CD4-positive, CD25-positive, alpha-beta regulatory T cell (primary cell): ENCODE measurements around the gene SCAP. TPM values are rescaled to one million over a fixed set of nuclear protein-coding genes. Genes with fewer than 3 reads are reported as not detected.
"Not testable (repeated sequence)": the region's sequence is repeated elsewhere in the genome, so short reads cannot be mapped to it uniquely, and the experiment has no call there.

Experiments used
- ATAC-seq, 2 donors: fragments of 150-1000 bp; cut with Tn5 transposase; one replicate each; pipeline ENCODE4 v1.10.0; 2021; ENCODE audit warnings: low read depth in 2 of 2, moderate number of reproducible peaks in 2 of 2, moderate library complexity in 1 of 2
- DNase-seq, 3 donors: peaks; one replicate each; pipeline versions ENCODE4 v3.0.0 to v3.0.0-alpha.2; 2012 to 2022; ENCODE audit warnings: mixed read lengths in 1 of 3
- H3K27ac ChIP-seq: one replicate; pipeline ENCODE4 v1.7.0; 2013; ENCODE audit warnings: mild to moderate bottlenecking, low read length; ENCODE audit not compliant: insufficient read depth, poor library complexity, severe bottlenecking
- H3K27me3 ChIP-seq: one replicate; pipeline ENCODE4 v1.7.0; 2013; ENCODE audit warnings: low read length; ENCODE audit not compliant: control insufficient read depth, insufficient read depth
- H3K36me3 ChIP-seq: one replicate; pipeline ENCODE4 v1.7.0; 2013; ENCODE audit warnings: mild to moderate bottlenecking, low read length, moderate library complexity; ENCODE audit not compliant: control insufficient read depth, insufficient read depth
- H3K4me1 ChIP-seq: 2 replicates; pipeline ENCODE4 v1.7.0; 2013; ENCODE audit warnings: mild to moderate bottlenecking, low read length; ENCODE audit not compliant: insufficient read depth, control insufficient read depth, poor library complexity, severe bottlenecking
- H3K4me3 ChIP-seq: one replicate; pipeline ENCODE4 v1.7.0; 2013; ENCODE audit warnings: low read depth, mild to moderate bottlenecking, low read length, moderate library complexity
- H3K9me3 ChIP-seq, 2 experiments: 1 replicate in 1 of 2; 2 replicates in 1 of 2; pipeline ENCODE4 v1.7.0; 2013; ENCODE audit warnings: low read length in 2 of 2, mild to moderate bottlenecking in 1 of 2, moderate library complexity in 1 of 2; ENCODE audit not compliant: control insufficient read depth in 2 of 2
- H3K27ac Mint-ChIP-seq, 3 donors: one replicate each; pipeline ENCODE4 v1.8.0; 2020 to 2022; ENCODE audit warnings: mild to moderate bottlenecking in 3 of 3, mixed read lengths in 3 of 3, moderate library complexity in 2 of 3
- H3K27me3 Mint-ChIP-seq: one replicate; pipeline ENCODE4 v1.8.0; 2022; ENCODE audit warnings: mild to moderate bottlenecking, mixed read lengths
- H3K36me3 Mint-ChIP-seq: one replicate; pipeline ENCODE4 v1.8.0; 2020; ENCODE audit warnings: mixed read lengths
- H3K4me1 Mint-ChIP-seq, 4 donors: one replicate each; pipeline ENCODE4 v1.8.0; 2020 to 2022; ENCODE audit warnings: mixed read lengths in 4 of 4, mild to moderate bottlenecking in 1 of 4
- H3K4me3 Mint-ChIP-seq, 4 donors: one replicate each; pipeline ENCODE4 v1.8.0; 2020 to 2022; ENCODE audit warnings: mild to moderate bottlenecking in 4 of 4, mixed read lengths in 4 of 4, moderate library complexity in 3 of 4
- H3K9me3 Mint-ChIP-seq, 7 donors: one replicate each; pipeline ENCODE4 v1.8.0; 2020 to 2022; ENCODE audit warnings: mixed read lengths in 7 of 7, mild to moderate bottlenecking in 3 of 7, moderate library complexity in 2 of 7
- polyA plus RNA-seq, 4 donors: library from polyadenylated mRNA; unstranded; fragments of 300-500 nt; fragmentation: Illumina TruSeq; gene quantifications; one replicate each; pipeline ENCODE4 v1.2.3, GENCODE V29; 2021
- total RNA-seq: library from RNA; stranded (reverse); gene quantifications from one replicate; pipeline ENCODE4 v1.2.3, GENCODE V29; 2022

Gene SCAP
- total and polyA plus RNA-seq, 5 donors from 2014 or later: 43.2 to 92.4 (median 47.1) TPM

DNA sequence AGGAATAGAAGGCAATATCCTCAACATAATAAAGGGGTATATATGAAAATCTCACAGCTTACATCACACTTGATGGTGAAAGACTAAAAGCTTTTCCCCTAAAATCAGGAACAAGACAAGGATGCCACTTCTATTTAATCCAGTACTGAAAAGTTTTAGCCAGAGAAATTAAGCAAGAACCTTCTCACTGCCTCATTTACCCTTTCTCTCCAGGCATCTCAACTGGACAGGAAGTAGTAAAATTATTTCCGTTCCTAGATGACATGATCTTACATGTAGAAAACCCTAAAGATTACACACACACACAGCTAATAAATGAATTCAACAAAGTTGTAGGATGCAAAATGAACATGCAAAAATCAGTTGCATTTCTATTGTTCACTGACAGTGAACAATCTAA is 11.2 kb downstream of the SCAP start:
- H3K9me3 ChIP-seq: no peaks in the 10 kb centered on the region
- peaks cover 41% of the 10 kb centered on the region for H3K36me3 Mint-ChIP-seq
- no peaks in the 10 kb centered on the region for H3K27me3 ChIP-seq
- peaks cover 0 to 2% (median under 1%) of the 10 kb centered on the region in 7 donors for H3K9me3 Mint-ChIP-seq
- H3K27ac ChIP-seq: no peak overlapping the region
- no peak overlapping the region for H3K4me3 Mint-ChIP-seq
- ATAC-seq (no peak), DNase-seq (no peak)
- peaks cover 21 to 47% (median 33%) of the 10 kb centered on the region in 4 donors for H3K4me1 Mint-ChIP-seq
- no peak overlapping the region for H3K4me3 ChIP-seq
- no peak overlapping the region for H3K27ac Mint-ChIP-seq
- H3K27me3 Mint-ChIP-seq: no peaks in the 10 kb centered on the region
- H3K4me1 ChIP-seq: no peaks in the 10 kb centered on the region
- peaks cover 2% of the 10 kb centered on the region for H3K36me3 ChIP-seq

GRCh38 chr3:47459534-47460085 is 16.1 kb downstream of the SCAP start:
- not testable (repeated sequence) for H3K27ac Mint-ChIP-seq, DNase-seq, H3K27me3 Mint-ChIP-seq, H3K27me3 ChIP-seq, H3K9me3 Mint-ChIP-seq, H3K36me3 ChIP-seq, H3K4me1 ChIP-seq, H3K9me3 ChIP-seq, H3K4me3 ChIP-seq, ATAC-seq, H3K4me3 Mint-ChIP-seq, H3K27ac ChIP-seq
- H3K36me3 Mint-ChIP-seq: peaks cover 21% of the 10 kb centered on the region
- H3K4me1 Mint-ChIP-seq: peaks cover 18 to 47% (median 31%) of the 10 kb centered on the region in 4 donors

DNA sequence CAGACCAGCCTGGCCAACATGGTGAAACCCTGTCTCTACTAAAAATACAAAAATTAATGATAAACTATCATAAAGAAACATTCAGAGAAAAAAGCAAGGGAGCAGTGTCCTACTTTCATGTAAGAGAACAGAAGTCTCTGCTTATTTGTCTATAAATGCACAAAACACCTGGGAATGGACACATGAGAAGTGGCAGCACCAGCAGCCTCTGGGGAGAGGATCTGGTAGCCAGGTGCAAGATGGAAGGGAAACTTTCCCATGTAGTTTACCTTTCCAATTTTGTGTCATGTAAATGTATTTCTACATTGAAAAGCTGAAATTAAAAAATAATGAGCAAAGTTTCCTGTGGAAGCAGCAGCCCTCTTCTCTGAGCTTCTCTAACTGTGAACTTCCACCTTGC is 18.8 kb downstream of the SCAP start:
- Histone ChIP-seq H3K4me1 (no peaks in the 10 kb centered on the region), H3K9me3 (no peaks in the 10 kb centered on the region), H3K27me3 (no peaks in the 10 kb centered on the region), H3K4me3 (no peak overlapping the region), H3K36me3 (peaks cover 2% of the 10 kb centered on the region), H3K27ac (no peak overlapping the region)
- Mint-ChIP-seq H3K27ac (peak overlapping the region in 1 of 3 donors; percentile 62), H3K27me3 (no peaks in the 10 kb centered on the region), H3K36me3 (peaks cover 12% of the 10 kb centered on the region), H3K4me1 (peaks cover 20 to 53% (median 29%) of the 10 kb centered on the region in 4 donors), H3K9me3 (peaks cover 0 to 6% (median 3%) of the 10 kb centered on the region in 7 donors), H3K4me3 (no peak overlapping the region)
- no peak for ATAC-seq
- no peak for DNase-seq

DNA sequence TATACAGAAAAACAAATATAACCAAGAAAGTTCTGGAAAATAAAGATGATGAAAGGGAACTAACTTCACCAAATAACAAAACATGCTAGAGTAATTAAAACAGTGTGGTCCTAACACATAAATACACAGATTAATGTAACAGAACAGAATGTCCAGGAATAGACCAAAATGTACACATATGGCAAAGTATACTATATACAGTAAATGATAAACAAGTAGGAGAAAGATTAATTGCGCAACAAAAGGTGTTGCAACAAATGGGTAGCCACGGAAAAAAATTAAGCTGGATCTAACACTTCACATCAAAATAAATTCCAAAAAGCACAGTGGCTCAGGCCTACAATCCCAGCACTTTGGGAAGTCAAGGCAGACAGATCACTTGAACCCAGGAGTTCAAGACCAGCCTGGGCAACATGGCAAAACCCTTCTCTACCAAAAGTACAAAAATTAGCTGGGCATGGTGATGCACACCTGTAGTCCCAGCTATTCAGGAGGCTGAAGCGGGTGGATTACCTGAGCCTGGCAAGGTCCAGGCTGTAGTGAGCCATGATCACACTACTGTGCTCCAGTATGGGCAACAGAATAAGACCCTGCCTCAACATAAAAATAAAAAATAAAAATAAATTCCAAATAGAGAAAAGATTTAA is 19.8 kb downstream of the SCAP start:
- H3K27ac ChIP-seq: no peak overlapping the region
- Mint-ChIP-seq H3K4me1 (peaks cover 23 to 52% (median 31%) of the 10 kb centered on the region in 4 donors), H3K27ac (no peak overlapping the region), H3K27me3 (no peaks in the 10 kb centered on the region), H3K4me3 (no peak overlapping the region), H3K36me3 (peaks cover 8% of the 10 kb centered on the region), H3K9me3 (peaks cover 0 to 6% (median 3%) of the 10 kb centered on the region in 7 donors)
- H3K27me3 ChIP-seq: no peaks in the 10 kb centered on the region
- H3K4me1 ChIP-seq: no peaks in the 10 kb centered on the region
- no peak for ATAC-seq
- no peak overlapping the region for H3K4me3 ChIP-seq
- no peaks in the 10 kb centered on the region for H3K36me3 ChIP-seq
- no peak for DNase-seq
- H3K9me3 ChIP-seq: no peaks in the 10 kb centered on the region

DNA sequence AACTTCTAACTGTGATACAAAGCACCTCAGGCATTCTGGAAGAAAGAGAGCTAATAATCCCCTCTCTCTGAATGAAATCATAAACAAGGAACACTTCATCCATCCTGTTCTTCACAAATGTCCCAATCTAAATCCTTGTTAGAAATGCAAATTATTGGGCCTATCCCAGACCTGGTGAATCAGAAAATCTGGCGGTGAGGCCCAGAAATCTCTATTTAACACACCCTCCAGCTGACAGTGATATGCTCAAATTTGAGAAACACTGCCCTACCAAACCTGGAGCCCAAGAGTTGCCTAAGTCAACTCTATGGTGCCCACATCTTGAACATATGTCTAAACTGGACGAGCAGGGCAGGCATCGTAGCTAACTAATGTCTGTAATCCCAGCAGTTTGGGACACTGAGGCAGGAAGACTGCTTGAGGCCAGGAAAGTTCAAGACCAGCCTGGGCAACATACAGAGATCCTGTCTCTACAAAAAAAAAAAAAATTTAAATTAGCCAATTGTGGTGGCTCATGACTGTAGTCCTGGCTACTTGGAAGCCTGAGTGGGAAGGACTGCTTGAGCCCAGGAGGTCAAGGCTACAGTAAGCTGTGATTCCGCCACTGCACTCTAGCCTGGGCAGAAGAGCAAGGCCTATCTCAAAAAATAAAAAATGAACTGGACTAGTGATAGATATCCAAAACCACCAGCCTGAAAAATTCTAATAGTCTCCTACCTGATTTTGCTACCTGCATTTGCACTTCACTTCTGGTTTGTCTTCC is 23.1 kb downstream of the SCAP start:
- Histone ChIP-seq H3K27me3 (no peaks in the 10 kb centered on the region), H3K36me3 (no peaks in the 10 kb centered on the region), H3K4me3 (no peak overlapping the region), H3K9me3 (no peaks in the 10 kb centered on the region), H3K27ac (no peak overlapping the region), H3K4me1 (no peaks in the 10 kb centered on the region)
- Mint-ChIP-seq H3K4me3 (no peak overlapping the region), H3K27me3 (no peaks in the 10 kb centered on the region), H3K4me1 (peaks cover 33 to 51% (median 41%) of the 10 kb centered on the region in 4 donors), H3K9me3 (peaks cover 0 to 11% (median 0%) of the 10 kb centered on the region in 7 donors), H3K36me3 (no peaks in the 10 kb centered on the region), H3K27ac (peak overlapping the region in 2 of 3 donors; percentile 57 to 75)
- no peak for ATAC-seq
- DNase-seq: no peak

DNA sequence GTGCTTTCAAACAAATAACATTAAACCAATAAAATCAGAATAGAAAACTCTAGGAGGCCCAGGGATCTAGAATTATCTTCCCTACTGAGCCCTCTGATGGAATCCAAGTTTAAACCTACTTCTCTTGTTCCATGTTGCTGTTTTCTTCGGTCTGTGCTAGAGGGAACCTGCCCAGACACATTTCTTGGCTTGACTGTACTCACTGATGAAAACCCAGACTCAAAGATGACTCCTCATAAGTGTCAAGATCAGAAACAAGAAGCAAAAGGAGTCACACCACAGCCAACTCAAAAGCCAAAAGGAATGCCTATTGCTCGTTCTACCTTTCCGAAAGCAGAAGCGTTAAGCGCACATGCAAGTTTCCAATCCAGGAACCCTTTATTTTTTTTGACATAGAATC is 31.6 kb downstream of the SCAP start:
- Histone ChIP-seq H3K4me1 (no peaks in the 10 kb centered on the region), H3K27ac (no peak overlapping the region), H3K36me3 (peaks cover 31% of the 10 kb centered on the region), H3K27me3 (no peaks in the 10 kb centered on the region), H3K9me3 (no peaks in the 10 kb centered on the region), H3K4me3 (no peak overlapping the region)
- DNase-seq (no peak), ATAC-seq (no peak)
- Mint-ChIP-seq H3K36me3 (peaks cover 22% of the 10 kb centered on the region), H3K4me1 (peaks cover 14 to 32% (median 20%) of the 10 kb centered on the region in 4 donors), H3K27ac (peak overlapping the region in 1 of 3 donors; percentile 83), H3K4me3 (no peak overlapping the region), H3K9me3 (peaks cover 0 to 7% (median 0%) of the 10 kb centered on the region in 7 donors), H3K27me3 (no peaks in the 10 kb centered on the region)

DNA sequence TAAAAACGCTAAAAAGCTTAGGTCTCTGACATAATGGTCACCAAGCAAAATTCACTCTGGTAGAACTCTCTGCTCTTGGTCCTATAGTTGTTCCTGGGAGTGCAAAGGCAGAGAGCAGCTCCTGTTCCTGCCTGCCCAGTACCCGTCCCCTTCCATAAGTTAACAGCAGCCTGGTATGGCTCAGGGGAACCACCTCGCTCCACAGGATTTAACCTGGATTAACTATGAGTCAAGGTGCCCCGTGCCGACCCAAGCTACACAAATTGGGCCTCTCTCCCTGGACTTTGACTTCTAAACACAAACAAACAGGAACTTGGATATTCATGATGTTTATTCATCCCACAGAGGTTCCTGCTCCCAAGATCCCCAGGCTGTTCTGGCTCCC is 32.1 kb downstream of the SCAP start:
- Histone ChIP-seq H3K4me1 (no peaks in the 10 kb centered on the region), H3K27ac (no peak overlapping the region), H3K27me3 (no peaks in the 10 kb centered on the region), H3K4me3 (no peak overlapping the region), H3K36me3 (peaks cover 35% of the 10 kb centered on the region), H3K9me3 (no peaks in the 10 kb centered on the region)
- peaks cover 0 to 6% (median 0%) of the 10 kb centered on the region in 7 donors for H3K9me3 Mint-ChIP-seq
- ATAC-seq (no peak), DNase-seq (no peak)
- H3K27me3 Mint-ChIP-seq: no peaks in the 10 kb centered on the region
- peaks cover 26% of the 10 kb centered on the region for H3K36me3 Mint-ChIP-seq
- H3K4me3 Mint-ChIP-seq: no peak overlapping the region
- peak overlapping the region in 1 of 3 donors; percentile 83 for H3K27ac Mint-ChIP-seq
- H3K4me1 Mint-ChIP-seq: peaks cover 11 to 32% (median 16%) of the 10 kb centered on the region in 4 donors
